GM19452 (cell line): ENCODE measurements around the gene NLGN1.
"Not testable (repeated sequence)": the region's sequence is repeated elsewhere in the genome, so short reads cannot be mapped to it uniquely, and the experiment has no call there.

Experiments
- ATAC-seq: cut with Tn5 transposase; IDR thresholded peaks from one replicate; pipeline ENCODE4 v1.9.1; 2021; ENCODE audit not compliant: unreplicated experiment

NLGN1 gene

DNA sequence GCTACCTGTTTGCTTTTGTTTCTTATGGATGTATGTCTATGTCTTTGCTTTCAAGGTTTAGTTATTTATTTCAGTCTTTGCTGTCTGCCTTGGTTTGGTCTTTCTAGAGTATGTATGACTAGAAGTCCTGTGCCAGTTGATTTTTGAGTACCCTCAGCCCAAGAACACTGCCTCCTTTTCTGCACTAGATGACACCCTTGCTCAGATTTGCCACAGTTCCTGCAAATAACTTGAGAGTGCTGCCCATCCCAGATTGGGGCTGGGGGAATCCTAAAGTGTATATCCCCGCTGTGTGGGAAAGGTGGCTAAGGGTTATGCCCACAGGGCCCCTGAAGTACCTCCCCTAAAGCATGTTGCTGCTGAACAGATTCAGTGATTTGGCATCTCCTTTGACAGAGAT is 32.0 kb downstream of the NLGN1 start:
- no peak for ATAC-seq

DNA sequence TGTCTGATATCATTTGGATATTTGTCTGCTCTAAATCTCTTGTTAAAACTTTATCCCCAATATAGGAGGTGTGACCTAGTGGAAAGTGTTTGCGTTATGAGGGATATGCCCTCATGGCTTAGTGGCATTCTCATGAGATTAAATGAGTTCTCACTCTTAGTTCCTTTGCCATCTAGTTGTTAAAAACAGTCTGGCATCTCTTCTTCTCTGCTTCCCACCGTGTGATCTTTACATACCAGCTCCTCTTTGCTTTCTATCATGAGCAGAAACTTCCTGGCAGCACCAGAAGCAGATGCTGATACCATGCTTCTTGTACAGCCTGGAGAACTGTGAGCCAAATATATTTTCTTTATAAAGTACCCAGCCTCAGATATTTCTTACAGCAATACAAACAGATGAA is 33.0 kb downstream of the NLGN1 start:
- ATAC-seq, result no peak

GRCh38 chr3:173439004-173439403 is 41.5 kb downstream of the NLGN1 start:
- ATAC-seq, result no peak

- no peak for ATAC-seq
These were observed 43.0 kb downstream of the NLGN1 start for GRCh38 chr3:173440514-173440913.

- ATAC-seq, result not testable (repeated sequence)
These were observed 54.0 kb downstream of the NLGN1 start for GRCh38 chr3:173451561-173451960.

- no peak for ATAC-seq
These were observed 65.7 kb downstream of the NLGN1 start for GRCh38 chr3:173463250-173463649.

- ATAC-seq, result no peak
These were observed 67.6 kb downstream of the NLGN1 start for GRCh38 chr3:173465112-173465511.

GRCh38 chr3:173465898-173466678 is 68.5 kb downstream of the NLGN1 start:
- no peak for ATAC-seq

DNA sequence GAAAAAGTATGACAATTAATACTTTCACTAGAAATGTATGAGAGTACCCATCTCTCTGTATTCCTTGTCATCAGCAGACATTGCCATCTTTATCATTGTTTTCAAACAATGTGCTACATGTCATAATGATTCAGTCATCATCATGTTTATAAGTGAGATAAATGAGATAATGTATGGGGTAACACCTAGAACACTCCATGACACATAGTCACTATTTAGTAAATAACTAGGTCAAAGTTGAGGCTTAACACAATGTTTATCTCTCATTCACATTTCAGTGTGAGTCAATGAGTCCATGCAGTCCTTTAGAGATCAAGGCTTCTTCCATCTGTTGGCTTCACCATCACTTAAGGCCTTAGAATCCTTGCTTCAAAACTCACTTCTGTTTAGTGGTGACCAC is 70.0 kb downstream of the NLGN1 start:
- ATAC-seq, result no peak

DNA sequence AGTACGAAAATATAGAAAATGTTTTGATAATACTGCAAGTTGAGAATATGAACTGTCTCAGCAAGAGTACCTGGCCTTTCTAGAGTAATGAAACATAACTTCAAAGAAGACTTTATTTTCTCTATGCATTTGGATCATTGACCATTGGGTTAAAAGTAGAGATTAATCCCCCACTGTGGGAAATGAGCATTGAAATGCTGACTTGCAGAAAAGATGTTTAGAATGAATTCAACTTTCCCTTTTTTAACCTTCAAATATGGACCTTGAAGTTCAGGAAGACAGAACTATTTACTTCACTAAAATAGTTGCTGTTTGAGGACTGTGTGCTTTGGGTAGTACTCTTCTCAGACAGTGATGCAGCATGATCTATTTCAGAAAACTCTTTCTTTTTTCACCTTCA is 75.7 kb downstream of the NLGN1 start:
- no peak for ATAC-seq

GRCh38 chr3:173479301-173479700 is 81.8 kb downstream of the NLGN1 start:
- no peak for ATAC-seq

DNA sequence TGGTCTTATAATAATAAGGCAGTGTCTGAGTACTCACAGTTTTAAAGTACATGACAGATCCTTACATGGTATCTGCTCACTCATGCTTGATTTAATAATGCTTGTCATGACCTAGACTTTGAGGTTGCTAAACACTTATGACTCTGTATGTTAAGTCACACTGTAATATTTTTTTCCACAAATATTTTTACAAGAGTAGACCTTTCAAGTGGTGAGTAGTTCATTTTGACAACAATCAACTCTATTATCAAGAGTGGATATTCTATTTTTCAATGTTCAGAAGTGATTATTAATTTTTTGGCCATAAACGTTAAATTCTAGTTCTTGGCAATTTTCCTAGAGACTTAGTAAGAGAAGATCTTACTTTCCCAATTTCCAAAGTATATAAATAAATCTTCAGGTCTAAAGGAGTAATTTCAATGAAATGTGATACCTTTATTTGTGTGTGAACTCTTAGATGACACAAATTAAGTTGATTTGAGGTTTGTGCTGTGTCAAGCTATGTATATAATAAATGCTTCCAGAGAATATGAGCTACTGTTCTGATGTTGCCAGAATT is 104.5 kb downstream of the NLGN1 start:
- no peak for ATAC-seq

DNA sequence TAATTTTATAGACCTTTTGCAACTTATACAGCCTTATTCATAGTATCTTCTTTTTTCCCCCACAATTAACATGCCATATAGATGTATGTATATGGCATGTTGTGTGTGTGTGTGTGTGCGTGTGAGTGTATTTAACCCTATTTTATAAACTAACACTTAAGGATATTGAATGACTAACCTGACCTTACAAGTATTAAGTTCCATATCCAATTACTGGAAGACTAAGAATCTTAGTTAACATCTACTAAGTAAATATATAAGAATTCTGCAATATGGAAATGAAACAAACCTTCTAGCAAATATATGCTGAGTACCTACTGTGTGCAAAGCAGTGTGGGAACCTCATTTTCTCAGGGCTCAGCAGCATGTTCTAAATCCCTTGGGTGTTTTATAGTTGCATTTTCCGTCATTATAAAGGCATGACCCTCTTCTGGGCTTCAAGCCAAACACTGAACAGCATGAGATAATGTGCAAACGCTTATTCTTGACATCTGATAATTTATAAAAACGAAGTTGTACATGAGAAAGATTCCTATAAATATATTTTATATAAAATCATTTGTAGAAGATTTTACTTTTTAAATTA is 105.5 kb downstream of the NLGN1 start:
- no peak for ATAC-seq

- ATAC-seq, result no peak
These were observed 113.0 kb downstream of the NLGN1 start for GRCh38 chr3:173510565-173510964.

- ATAC-seq, result no peak
These were observed 115.6 kb downstream of the NLGN1 start for GRCh38 chr3:173513123-173513522.

GRCh38 chr3:173529062-173529711 is 131.6 kb downstream of the NLGN1 start:
- peak; percentile 93 for ATAC-seq

GRCh38 chr3:173531602-173532001 is 134.1 kb downstream of the NLGN1 start:
- ATAC-seq, result no peak

- ATAC-seq, result no peak
These were observed 140.9 kb downstream of the NLGN1 start for GRCh38 chr3:173538410-173538809.

GRCh38 chr3:173545590-173545989 is 148.0 kb downstream of the NLGN1 start:
- ATAC-seq, result not testable (repeated sequence)

- ATAC-seq, result no peak
These were observed 149.5 kb downstream of the NLGN1 start for GRCh38 chr3:173547070-173547469.

DNA sequence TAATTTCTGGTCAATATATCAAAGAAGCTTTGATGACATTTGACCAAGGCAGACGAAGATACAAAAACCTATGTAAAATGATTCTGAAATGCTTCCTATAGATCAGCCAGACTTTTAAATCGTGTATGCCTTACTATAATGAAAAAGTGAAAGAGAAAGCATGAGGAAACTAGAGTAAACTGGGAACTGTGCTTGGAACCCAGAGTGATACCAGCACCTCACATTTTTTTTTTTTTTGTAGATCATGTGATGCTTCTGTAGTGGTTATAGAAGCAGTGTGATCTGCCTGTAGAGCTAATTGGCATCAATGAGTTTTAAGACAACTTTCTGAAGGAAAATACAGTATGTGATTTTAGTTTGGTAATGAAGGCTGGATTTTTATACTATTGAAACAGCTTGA is 150.7 kb downstream of the NLGN1 start:
- ATAC-seq, result no peak

DNA sequence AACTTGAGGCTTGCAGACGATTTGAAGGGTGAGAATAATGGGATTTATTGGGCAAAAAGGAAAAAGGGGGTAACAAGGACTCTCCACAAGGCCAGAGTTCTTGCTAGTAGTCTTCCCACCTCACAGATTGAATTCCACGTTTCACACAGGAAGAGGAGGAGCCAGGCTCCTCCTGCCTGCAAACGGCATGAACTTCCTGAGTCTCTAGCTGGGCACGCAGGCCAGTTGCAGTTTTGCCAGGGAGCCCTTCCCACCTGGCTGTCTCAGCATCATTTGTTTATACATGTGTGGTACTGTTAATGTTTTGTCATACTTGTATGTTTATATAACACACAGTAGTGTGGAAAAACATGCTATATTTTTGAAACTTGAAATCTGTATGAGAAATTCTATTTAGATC is 155.0 kb downstream of the NLGN1 start:
- ATAC-seq, result no peak
